Thyroid gland (tissue), 4 donors: ENCODE results near the gene SUPT16H. TPM values are rescaled to one million over a fixed set of nuclear protein-coding genes. Genes with fewer than 3 reads are reported as not detected.

Experiments used
- DNase-seq, 2 donors: peaks; one replicate each; pipeline ENCODE4 v3.0.0-alpha.2; 2019
- H3K27ac ChIP-seq, 3 donors: fragments of 200-600 bp; sonication (generic); 1 replicate in 2 of 3; 2 replicates in 1 of 3; pipeline ENCODE4 v1.5.1; 2016 to 2019; ENCODE audit warnings: mild to moderate bottlenecking in 1 of 3, moderate library complexity in 1 of 3
- H3K27me3 ChIP-seq: fragments of 200-600 bp; sonication (generic); one replicate; pipeline ENCODE4 v1.5.1; 2019
- H3K36me3 ChIP-seq, 2 donors: fragments of 200-600 bp; sonication (generic); one replicate each; pipeline ENCODE4 v1.5.1; 2016 to 2019
- H3K4me1 ChIP-seq, 2 donors: fragments of 200-600 bp; sonication (generic); one replicate each; pipeline ENCODE4 v1.5.1; 2017 to 2019
- H3K4me3 ChIP-seq, 3 donors: fragments of 200-600 bp; sonication (generic); replicated peaks in 1 of 3; 1 replicate in 2 of 3; 2 replicates in 1 of 3; pipeline ENCODE4 v1.5.1; 2016; ENCODE audit warnings: mild to moderate bottlenecking in 1 of 3
- H3K9me3 ChIP-seq: fragments of 200-600 bp; sonication (generic); one replicate; pipeline ENCODE4 v1.5.1; 2017
- CTCF ChIP-seq, 6 experiments: fragments of 200-600 bp in 3 of 6; fragments of 450-650 bp in 3 of 6; sonication (generic) in 3 of 6; IDR thresholded peaks; one replicate each; pipeline ENCODE4 v1.5.1; 2016 to 2019; ENCODE audit warnings: antibody characterized with exemption in 6 of 6, mild to moderate bottlenecking in 2 of 6, inconsistent platforms in 1 of 6, moderate library complexity in 1 of 6
- POLR2A ChIP-seq, 2 donors: fragments of 450-650 bp; IDR thresholded peaks; one replicate each; pipeline ENCODE4 v1.6.1; 2017; ENCODE audit warnings: antibody characterized with exemption in 2 of 2, mild to moderate bottlenecking in 2 of 2, moderate library complexity in 1 of 2
- WGBS, 2 donors: methylation state at CpG; one replicate each; pipeline ENCODE4 v1.1.5; 2017; 5-methylcytosine and 5-hydroxymethylcytosine counted together
- intact Hi-C: fragments of 100-400 bp; cut with DNase I; formaldehyde crosslinking; loops from one replicate; pipeline ENCODE4 v1.15.1; 2023
- total RNA-seq, 4 donors: library from RNA; depleted of rRNA; stranded (reverse); fragments of >200 nt; gene quantifications; one replicate each; pipeline ENCODE4 v1.2.3, GENCODE V29; 2016

The SUPT16H gene
- total RNA-seq, 4 donors from 2014 or later, result 58.4 to 87.0 (median 69.9) TPM

GRCh38 chr14:21369949-21370679, 13.7 kb downstream of the SUPT16H start:
- 79 to 81% methylated on average over 4 of the region's 4 CpGs for WGBS, 2 donors
- no peak for DNase-seq
- intact Hi-C loops, result loop anchor here (10.0 kb wide), 1 partner anchor 55 kb away; no protein-coding TSS in a partner anchor

GRCh38 chr14:21367582-21368144, 16.2 kb downstream of the SUPT16H start:
- no peak for DNase-seq
- H3K4me3 ChIP-seq, result no peak overlapping the region
- 92 to 97% methylated on average over 6 of the region's 6 CpGs for WGBS, 2 donors
- H3K4me1 ChIP-seq, result no peaks in the 10 kb centered on the region
- intact Hi-C loops, result loop anchor here (10.0 kb wide), 1 partner anchor 57 kb away; no protein-coding TSS in a partner anchor
- TF ChIP-seq POLR2A (IDR thresholded peaks at IDR 0.05) (no peak), CTCF (IDR thresholded peaks at IDR 0.05) (no peak)
- no peak overlapping the region for H3K27ac ChIP-seq
- peaks cover 64 to 68% of the 10 kb centered on the region in 2 donors for H3K36me3 ChIP-seq
- H3K9me3 ChIP-seq, result no peaks in the 10 kb centered on the region
- no peaks in the 10 kb centered on the region for H3K27me3 ChIP-seq

More at GRCh38 chr14:21369949-21370679, 13.7 kb downstream of the SUPT16H start:
- H3K27me3 ChIP-seq, result no peaks in the 10 kb centered on the region
- H3K27ac ChIP-seq, result no peak overlapping the region
- H3K36me3 ChIP-seq, result peaks cover 40 to 44% of the 10 kb centered on the region in 2 donors
- no peak overlapping the region for H3K4me3 ChIP-seq
- H3K4me1 ChIP-seq, result no peaks in the 10 kb centered on the region
- no peaks in the 10 kb centered on the region for H3K9me3 ChIP-seq
- TF ChIP-seq CTCF (IDR thresholded peaks at IDR 0.05) (no peak), POLR2A (IDR thresholded peaks at IDR 0.05) (no peak)

- H3K4me1 ChIP-seq, result no peaks in the 10 kb centered on the region
- intact Hi-C loops, result no loop called here
- TF ChIP-seq CTCF (IDR thresholded peaks at IDR 0.05) (no peak), POLR2A (IDR thresholded peaks at IDR 0.05) (no peak)
- H3K9me3 ChIP-seq, result no peaks in the 10 kb centered on the region
- peaks cover 72 to 95% of the 10 kb centered on the region in 2 donors for H3K36me3 ChIP-seq
- no peak for DNase-seq
- H3K27ac ChIP-seq, result no peak overlapping the region
- WGBS, 2 donors, result 95 to 96% methylated on average over 4 of the region's 4 CpGs
- no peak overlapping the region for H3K4me3 ChIP-seq
- no peaks in the 10 kb centered on the region for H3K27me3 ChIP-seq
These were observed 27.3 kb downstream of the SUPT16H start for GRCh38 chr14:21356511-21356910.

- WGBS, 2 donors, result 89 to 92% methylated on average over 9 of the region's 9 CpGs
- H3K4me3 ChIP-seq, result no peak overlapping the region
- no peak for DNase-seq
- intact Hi-C loops, result no loop called here
- no peak overlapping the region for H3K27ac ChIP-seq
- H3K36me3 ChIP-seq, result peaks cover 49 to 62% of the 10 kb centered on the region in 2 donors
- H3K9me3 ChIP-seq, result no peaks in the 10 kb centered on the region
- no peak for TF ChIP-seq POLR2A (IDR thresholded peaks at IDR 0.05)
- TF ChIP-seq CTCF (IDR thresholded peaks at IDR 0.05), result no peak
- H3K4me1 ChIP-seq, result no peaks in the 10 kb centered on the region
- no peaks in the 10 kb centered on the region for H3K27me3 ChIP-seq
These were observed 31.2 kb downstream of the SUPT16H start for GRCh38 chr14:21352587-21352986.

GRCh38 chr14:21350539-21350938, 33.3 kb downstream of the SUPT16H start:
- H3K9me3 ChIP-seq, result no peaks in the 10 kb centered on the region
- H3K36me3 ChIP-seq, result peaks cover 34 to 42% of the 10 kb centered on the region in 2 donors
- TF ChIP-seq CTCF (IDR thresholded peaks at IDR 0.05) (no peak), POLR2A (IDR thresholded peaks at IDR 0.05) (no peak)
- intact Hi-C loops, result no loop called here
- H3K27me3 ChIP-seq, result no peaks in the 10 kb centered on the region
- no peak overlapping the region for H3K4me3 ChIP-seq
- 70 to 77% methylated on average over 2 of the region's 3 CpGs for WGBS, 2 donors
- H3K27ac ChIP-seq, result no peak overlapping the region
- DNase-seq, result no peak
- no peaks in the 10 kb centered on the region for H3K4me1 ChIP-seq
